ENCODE data around the gene FITM1.
A peak's percentile ranks its signal among the peaks of the same experiment; 100 is the strongest.

Gene FITM1, protein sequence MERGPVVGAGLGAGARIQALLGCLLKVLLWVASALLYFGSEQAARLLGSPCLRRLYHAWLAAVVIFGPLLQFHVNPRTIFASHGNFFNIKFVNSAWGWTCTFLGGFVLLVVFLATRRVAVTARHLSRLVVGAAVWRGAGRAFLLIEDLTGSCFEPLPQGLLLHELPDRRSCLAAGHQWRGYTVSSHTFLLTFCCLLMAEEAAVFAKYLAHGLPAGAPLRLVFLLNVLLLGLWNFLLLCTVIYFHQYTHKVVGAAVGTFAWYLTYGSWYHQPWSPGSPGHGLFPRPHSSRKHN

GRCh38 chr14:24130380-24130716 lies at the start of gene FITM1:
Gene FITM1 (plus strand): TSS chr14:24130659. CDS start chr14:24131564, 905 bp downstream.
- no peak for DNase-seq

GRCh38 chr14:24080888-24081738 lies 49.3 kb upstream of the FITM1 start:
- DNase-seq, result peak; percentile 85

- no peak for DNase-seq
Observed at GRCh38 chr14:24081739-24082211, 48.7 kb upstream of the FITM1 start.

- DNase-seq, result no peak
Observed at GRCh38 chr14:24082411-24083080, 47.9 kb upstream of the FITM1 start.

DNA sequence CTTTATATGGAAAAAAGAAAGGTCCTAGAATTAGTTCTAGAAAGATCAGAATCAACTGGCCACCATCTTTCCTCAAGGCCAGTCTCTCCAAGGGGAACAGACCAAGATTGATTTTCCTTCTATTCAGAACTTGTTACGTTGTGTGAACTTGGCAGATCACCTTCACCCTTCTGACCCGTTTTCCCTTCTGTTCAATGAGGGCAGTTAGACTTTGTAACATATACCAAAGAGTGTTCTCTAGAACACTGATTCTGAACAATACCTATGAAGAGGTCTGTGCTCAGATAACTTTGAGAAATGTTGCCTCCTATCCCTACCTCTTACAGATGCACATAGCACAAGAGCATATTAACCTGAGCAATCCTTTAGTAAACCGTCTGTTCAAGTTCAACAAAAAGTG lies 47.0 kb upstream of the FITM1 start:
- no peak for DNase-seq

DNA sequence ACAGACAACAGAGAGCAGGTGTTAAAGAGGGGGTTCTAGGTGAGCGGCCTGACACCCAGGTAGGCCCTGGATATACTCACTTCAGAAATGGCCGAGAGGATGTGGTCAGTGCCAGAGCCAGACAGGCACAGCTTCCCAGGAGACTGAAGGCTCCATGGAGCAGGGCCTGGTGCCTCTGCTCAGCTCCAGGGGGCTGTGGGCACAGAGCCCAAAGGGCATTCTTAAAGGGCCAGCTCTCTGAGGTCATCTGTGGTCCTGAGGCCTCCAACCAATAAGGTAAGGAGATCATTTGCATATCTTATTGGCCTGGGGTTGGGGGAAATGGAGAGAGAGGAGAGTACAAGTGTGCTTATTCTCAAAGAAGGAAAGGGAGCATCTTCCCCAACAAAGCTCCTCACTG lies 46.0 kb upstream of the FITM1 start:
- DNase-seq, result no peak

DNA sequence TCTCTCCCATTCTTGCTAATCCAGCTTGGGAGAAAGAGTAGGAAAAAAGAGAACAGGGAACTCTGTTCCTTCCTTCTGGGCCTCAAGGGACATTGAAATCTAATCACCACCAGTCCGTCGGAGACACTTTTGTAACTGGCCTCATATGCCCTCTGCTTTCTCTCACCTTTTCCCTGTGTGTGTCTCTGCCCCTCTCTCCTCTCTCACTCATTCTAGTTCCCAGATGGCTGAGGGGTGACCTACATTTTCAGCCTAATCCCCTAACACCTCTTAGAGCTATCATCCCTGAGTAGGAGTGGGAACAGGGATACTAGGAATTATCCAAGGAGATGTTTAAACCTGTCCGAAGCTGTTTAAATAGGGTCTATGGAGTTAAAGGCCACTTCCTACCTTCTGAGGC lies 45.2 kb upstream of the FITM1 start:
- no peak for DNase-seq

DNA sequence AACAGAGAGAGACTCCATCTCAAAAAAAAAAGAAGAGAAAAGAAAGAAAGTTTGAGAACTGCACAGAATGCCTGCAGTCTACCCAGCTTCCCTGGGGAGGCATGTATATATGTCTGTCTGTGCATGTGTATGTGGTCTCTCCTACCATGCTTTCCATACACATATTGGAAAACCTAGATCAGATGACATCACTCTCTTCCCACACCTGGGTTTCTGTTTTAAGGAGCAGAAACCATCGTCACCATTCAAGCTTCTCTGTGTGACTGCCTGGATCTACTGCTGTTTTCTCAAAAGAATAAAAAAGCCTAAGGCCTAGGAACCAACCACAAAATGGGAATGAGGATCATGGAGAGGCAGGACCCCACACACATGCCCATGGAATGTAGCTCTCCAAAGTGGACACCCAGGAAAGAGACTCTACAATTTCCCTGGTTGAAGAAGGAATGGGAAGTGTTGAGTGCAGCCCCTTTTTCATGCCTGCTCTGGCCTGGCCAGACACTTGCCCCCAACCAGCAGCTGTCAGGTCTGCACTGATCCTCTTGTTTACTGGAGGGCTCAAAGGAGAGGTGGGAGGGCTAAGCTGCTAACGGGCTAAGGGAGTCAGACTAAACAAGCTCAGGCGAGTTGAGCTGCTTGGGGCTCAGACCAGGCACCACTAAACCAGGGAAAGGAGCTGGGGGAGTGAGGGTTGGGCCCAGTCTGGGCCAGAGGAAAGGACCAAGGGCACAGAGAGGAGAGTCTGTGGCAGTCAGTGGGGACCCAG lies 44.1 kb upstream of the FITM1 start:
- no peak for DNase-seq

DNA sequence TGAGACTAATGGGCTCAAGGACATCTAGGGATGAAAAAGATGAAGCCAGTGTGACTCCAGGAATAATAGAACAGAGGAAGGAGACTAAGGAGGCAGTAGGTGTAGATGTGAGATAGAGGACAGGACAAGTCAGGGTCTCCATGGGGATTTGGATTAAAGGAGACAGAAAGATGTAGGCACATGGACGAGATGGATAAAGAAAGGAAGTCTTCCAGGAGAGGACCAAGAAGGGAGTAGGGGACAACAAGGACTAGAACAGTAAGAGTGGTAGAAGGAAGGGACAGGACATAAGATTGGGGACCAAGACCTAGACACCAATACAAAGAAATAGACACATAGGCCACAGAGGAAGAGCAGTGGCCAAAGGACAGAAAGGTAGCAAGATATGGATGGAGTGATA lies 43.5 kb upstream of the FITM1 start:
- DNase-seq, result no peak

DNA sequence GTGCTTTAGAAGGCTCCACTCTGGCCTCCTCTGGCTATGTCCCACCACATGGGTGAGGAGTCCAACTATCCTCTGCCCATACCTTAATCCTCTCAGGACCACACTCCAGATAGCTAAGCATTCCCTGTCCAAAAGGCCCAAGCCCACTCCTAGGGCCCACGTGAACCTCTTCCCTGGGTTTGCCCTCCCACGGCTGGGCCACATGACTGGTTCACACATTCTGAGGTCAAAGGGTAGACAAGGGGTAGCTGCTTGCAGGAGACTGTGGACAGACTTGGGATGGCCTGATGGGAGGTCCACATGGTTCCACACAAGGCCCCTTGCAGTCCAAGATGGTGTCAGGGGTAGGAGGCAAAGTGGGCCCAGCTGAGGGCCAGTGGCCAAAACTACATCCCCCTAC lies 42.4 kb upstream of the FITM1 start:
- DNase-seq, result no peak

DNA sequence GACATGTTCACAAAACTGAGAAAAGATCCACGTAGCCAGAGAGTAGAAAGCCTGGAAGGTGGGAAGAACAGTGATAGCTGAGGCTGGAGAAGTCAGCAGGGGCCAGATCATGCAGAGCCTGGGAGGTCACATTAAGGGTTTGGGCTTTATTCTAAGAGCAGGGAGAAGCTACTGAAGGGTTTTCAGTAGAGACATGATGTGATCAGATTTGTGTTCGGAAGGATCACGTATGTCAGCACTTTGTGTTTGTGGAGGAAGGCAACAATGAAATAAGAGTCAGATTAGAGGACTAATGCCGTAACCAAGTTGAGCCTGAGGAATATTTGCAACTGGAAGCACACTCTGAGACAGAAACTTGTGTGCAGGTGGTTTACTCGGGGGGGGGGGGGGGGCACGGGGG lies 40.6 kb upstream of the FITM1 start:
- DNase-seq, result no peak

GRCh38 chr14:24092110-24092504 lies 38.4 kb upstream of the FITM1 start:
- no peak for DNase-seq

- no peak for DNase-seq
Observed at GRCh38 chr14:24092505-24093206, 37.8 kb upstream of the FITM1 start.

DNA sequence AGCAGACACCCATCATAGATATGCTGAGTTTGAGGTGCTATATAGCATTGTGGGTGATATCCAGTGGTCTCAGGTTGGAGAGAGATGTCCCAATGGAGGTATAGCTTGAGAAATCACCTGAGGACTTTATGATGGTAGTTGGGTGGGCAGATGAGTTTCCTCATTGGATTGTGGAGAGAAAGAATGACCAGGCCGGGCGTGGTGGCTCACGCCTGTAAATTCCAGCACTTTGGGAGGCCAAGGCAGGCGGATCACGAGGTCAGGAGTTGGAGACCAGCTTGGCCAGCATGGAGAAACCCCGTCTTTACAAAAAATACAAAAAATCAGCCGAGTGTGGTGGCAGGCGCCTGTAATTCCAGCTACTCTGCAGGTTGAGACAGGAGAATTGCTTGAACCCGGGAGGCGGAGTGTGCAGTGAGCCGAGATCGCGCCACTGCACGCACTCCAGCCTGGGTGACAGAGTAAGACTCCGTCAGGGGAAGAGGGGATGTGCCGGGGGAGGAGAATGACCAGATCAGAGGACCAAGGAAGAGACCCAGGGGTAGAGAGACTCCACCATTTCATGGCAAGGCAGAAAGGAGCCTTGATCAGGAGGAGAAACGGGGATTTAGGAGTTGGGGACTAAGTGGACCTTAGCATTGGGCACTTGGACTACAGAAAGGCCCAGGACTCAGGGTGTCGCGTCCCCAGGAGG lies 37.1 kb upstream of the FITM1 start:
- DNase-seq, result no peak

DNA sequence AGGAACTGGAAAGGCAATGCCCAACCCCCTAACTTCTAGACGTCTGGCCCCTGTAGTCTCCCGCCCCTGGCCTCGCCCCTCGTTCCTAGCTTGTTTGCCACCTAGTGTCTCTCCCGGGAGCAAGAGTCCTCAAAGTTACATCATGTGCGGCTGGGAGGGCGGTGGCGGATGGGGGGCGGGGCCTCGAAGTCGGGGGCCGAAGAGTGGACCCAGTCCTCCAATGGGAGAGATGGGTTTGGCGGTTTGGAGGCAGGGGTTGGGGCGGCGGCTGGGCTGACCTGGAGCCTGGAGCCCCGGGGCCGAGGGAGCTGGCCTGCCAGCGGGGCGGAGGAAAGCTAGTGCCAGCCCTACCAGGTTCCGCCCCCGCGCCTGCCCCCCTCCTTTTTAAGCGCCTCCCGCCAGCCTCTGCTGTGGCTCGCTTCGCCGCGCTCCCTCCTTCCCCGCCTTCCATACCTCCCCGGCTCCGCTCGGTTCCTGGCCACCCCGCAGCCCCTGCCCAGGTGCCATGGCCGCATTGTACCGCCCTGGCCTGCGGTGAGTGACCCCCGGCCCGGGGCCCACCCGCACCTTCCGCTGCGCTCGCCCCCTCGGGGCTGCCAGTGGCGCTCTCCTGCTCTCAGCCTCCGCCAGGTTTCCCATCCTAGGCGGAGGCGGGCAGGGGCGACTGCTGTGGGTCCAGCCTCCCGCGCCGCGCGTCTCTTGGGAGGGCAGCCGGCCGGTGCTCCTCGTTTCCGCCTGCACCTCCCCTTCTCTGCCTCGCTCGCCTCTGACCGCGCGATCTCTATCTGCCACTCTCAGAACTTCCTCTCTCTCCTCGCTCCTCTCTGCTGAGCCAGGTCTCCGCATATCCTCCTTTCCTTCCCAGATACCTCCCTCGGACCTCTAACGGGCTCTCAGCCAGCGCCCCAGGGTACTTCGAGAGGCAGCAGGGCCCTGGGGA lies 36.3 kb upstream of the FITM1 start, which contains the start of gene PCK2:
Gene PCK2, plus strand, starts transcription at position 411 of the 940 bp plus-strand sequence. Its CDS starts 95 bp downstream, at position 506.
- DNase-seq, result peak; percentile 81

DNA sequence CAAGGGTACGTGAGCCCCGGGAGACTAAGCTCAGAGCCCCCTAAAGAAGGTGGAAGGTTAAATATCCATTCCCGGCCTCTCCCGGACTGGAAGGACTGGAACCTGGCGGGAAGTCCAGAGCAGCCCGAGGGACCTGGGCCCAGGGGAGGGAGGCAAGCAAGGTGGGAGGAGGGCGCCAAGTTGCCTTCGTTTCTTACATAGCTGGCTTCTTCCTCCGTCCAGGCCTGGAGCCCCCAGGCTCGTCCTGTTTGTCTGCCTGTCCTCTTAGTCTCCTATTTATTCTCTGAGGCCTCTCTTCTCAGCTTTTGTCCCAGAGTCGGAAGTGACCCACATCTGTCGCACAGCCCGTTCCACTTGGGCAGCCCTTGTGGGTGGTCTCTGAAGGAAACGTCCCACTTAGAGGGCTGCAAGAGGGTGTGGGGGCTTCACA lies 35.6 kb upstream of the FITM1 start:
- peak; percentile 28 for DNase-seq

- peak; percentile 33 for DNase-seq
Observed at GRCh38 chr14:24095271-24096068, 35.0 kb upstream of the FITM1 start.

GRCh38 chr14:24096545-24097181 lies 33.8 kb upstream of the FITM1 start:
- no peak for DNase-seq

Measured in CD4-positive, alpha-beta T cell treated with Interleukin-17A for 4 hours (primary cell).